ENCODE measurements around the gene PSMC2.
"Not testable (repeated sequence)": the region's sequence is repeated elsewhere in the genome, so short reads cannot be mapped to it uniquely, and the experiment has no call there.

- not testable (repeated sequence) for TF ChIP-seq CTCF (conservative IDR thresholded peaks at IDR 0.05; ENCODE audit: low read depth, low read length); POLR2A (IDR thresholded peaks at IDR 0.05; ENCODE audit: low read depth, low read length); RCOR1 (IDR thresholded peaks at IDR 0.05; ENCODE audit: insufficient replicate concordance, low read length)
Observed at GRCh38 chr7:103405789-103406613, 58.6 kb downstream of the PSMC2 start.

Data from IMR-90 (cell line).